HFFc6 (cell line): Measurements from ENCODE around the gene NOA1. TPM values are rescaled to one million over a fixed set of nuclear protein-coding genes. Genes with fewer than 3 reads are reported as not detected.
A peak's percentile ranks its signal among the peaks of the same experiment; 100 is the strongest.

Experiments
- DNase-seq: peaks from one replicate; pipeline ENCODE4 v3.0.0-alpha.2; 2018
- H3K27ac Mint-ChIP-seq: 2 replicates; pipeline ENCODE4 v1.8.0; 2020; ENCODE audit warnings: mild to moderate bottlenecking, mixed read lengths
- H3K27me3 Mint-ChIP-seq: 2 replicates; pipeline ENCODE4 v1.8.0; 2021; ENCODE audit warnings: mild to moderate bottlenecking, moderate library complexity, mixed read lengths; ENCODE audit not compliant: insufficient read depth
- H3K36me3 Mint-ChIP-seq: 2 replicates; pipeline ENCODE4 v1.8.0; 2021; ENCODE audit warnings: low read depth, mixed read lengths
- H3K4me1 Mint-ChIP-seq: 2 replicates; pipeline ENCODE4 v1.8.0; 2020; ENCODE audit warnings: low read depth, mixed read lengths
- H3K4me3 Mint-ChIP-seq: 2 replicates; pipeline ENCODE4 v1.8.0; 2020; ENCODE audit warnings: mild to moderate bottlenecking, moderate library complexity, mixed read lengths
- H3K9me3 Mint-ChIP-seq: 2 replicates; pipeline ENCODE4 v1.8.0; 2020; ENCODE audit warnings: mild to moderate bottlenecking, mixed read lengths
- total RNA-seq, 6 experiments: library from RNA; stranded (reverse); fragmentation: NEBNext Ultra II Directional; extraction: Animal tissue kit (Norgen Biotek cat#: 25700); gene quantifications; 2 replicates in 1 of 6; 3 replicates in 5 of 6; pipeline ENCODE4 v1.2.3, GENCODE V29; 2021
- TF ChIP-seq, protein P1 (sequence below): fragments of 200-600 bp; sonication (generic); IDR thresholded peaks from 2 replicates; pipeline ENCODE4 v1.5.0; 2021; ENCODE audit warnings: antibody characterized with exemption, mild to moderate bottlenecking

Gene NOA1
- total RNA-seq, 6 experiments from 2014 or later = 10.5 to 14.7 (median 13.8) TPM

GRCh38 chr4:56981795-56982201, 4.4 kb upstream of the NOA1 start:
- H3K36me3 Mint-ChIP-seq = peaks cover 26% of the 10 kb centered on the region
- TF ChIP-seq, protein P1, sequence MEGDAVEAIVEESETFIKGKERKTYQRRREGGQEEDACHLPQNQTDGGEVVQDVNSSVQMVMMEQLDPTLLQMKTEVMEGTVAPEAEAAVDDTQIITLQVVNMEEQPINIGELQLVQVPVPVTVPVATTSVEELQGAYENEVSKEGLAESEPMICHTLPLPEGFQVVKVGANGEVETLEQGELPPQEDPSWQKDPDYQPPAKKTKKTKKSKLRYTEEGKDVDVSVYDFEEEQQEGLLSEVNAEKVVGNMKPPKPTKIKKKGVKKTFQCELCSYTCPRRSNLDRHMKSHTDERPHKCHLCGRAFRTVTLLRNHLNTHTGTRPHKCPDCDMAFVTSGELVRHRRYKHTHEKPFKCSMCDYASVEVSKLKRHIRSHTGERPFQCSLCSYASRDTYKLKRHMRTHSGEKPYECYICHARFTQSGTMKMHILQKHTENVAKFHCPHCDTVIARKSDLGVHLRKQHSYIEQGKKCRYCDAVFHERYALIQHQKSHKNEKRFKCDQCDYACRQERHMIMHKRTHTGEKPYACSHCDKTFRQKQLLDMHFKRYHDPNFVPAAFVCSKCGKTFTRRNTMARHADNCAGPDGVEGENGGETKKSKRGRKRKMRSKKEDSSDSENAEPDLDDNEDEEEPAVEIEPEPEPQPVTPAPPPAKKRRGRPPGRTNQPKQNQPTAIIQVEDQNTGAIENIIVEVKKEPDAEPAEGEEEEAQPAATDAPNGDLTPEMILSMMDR = no peak
- H3K4me3 Mint-ChIP-seq = peak overlapping the region; percentile 33
- peaks cover 8% of the 10 kb centered on the region; the same call in 1 of the 2 replicates for H3K27me3 Mint-ChIP-seq
- H3K4me1 Mint-ChIP-seq = peaks cover 30% of the 10 kb centered on the region
- no peaks in the 10 kb centered on the region for H3K9me3 Mint-ChIP-seq
- H3K27ac Mint-ChIP-seq = peak overlapping the region; percentile 9; the same call in 1 of the 2 replicates
- DNase-seq = no peak

GRCh38 chr4:56979421-56980072, 2.1 kb upstream of the NOA1 start:
- peaks cover 37% of the 10 kb centered on the region for H3K4me1 Mint-ChIP-seq
- peaks cover 28% of the 10 kb centered on the region for H3K36me3 Mint-ChIP-seq
- DNase-seq = no peak
- H3K9me3 Mint-ChIP-seq = no peaks in the 10 kb centered on the region
- peaks cover 8% of the 10 kb centered on the region; the same call in 1 of the 2 replicates for H3K27me3 Mint-ChIP-seq
- TF ChIP-seq, protein P1 = no peak
- H3K27ac Mint-ChIP-seq = peak overlapping the region; percentile 98
- peak overlapping the region; percentile 99 for H3K4me3 Mint-ChIP-seq

- H3K4me1 Mint-ChIP-seq = peaks cover 41% of the 10 kb centered on the region
- TF ChIP-seq, protein P1 = no peak
- H3K36me3 Mint-ChIP-seq = peaks cover 28% of the 10 kb centered on the region
- DNase-seq = peak; percentile 90
- peak within 1 kb of the TSS; percentile 98 for H3K27ac Mint-ChIP-seq
- peak within 1 kb of the TSS; percentile 99 for H3K4me3 Mint-ChIP-seq
- no peaks in the 10 kb centered on the region for H3K9me3 Mint-ChIP-seq
- H3K27me3 Mint-ChIP-seq = peaks cover 8% of the 10 kb centered on the region; the same call in 1 of the 2 replicates
These were observed 1.4 kb upstream of the NOA1 start, which contains the start of gene POLR2B for GRCh38 chr4:56978750-56979303. Gene POLR2B, plus strand, starts transcription at chr4:56978896. Its CDS starts 90 bp downstream, at chr4:56978986.

- H3K36me3 Mint-ChIP-seq = peaks cover 45% of the 10 kb centered on the region
These were observed 527 bp downstream of the NOA1 start for GRCh38 chr4:56976837-56977320.

GRCh38 chr4:56976283-56976836, 1.0 kb downstream of the NOA1 start:
- no peak for DNase-seq
- peak overlapping the region; percentile 99 for H3K4me3 Mint-ChIP-seq
- peaks cover 28% of the 10 kb centered on the region for H3K4me1 Mint-ChIP-seq
- TF ChIP-seq, protein P1 = no peak
- H3K27ac Mint-ChIP-seq = peak overlapping the region; percentile 12
- peaks cover 43% of the 10 kb centered on the region for H3K36me3 Mint-ChIP-seq
- H3K27me3 Mint-ChIP-seq = peaks cover 8% of the 10 kb centered on the region; the same call in 1 of the 2 replicates
- peaks cover 10% of the 10 kb centered on the region for H3K9me3 Mint-ChIP-seq

More at GRCh38 chr4:56976837-56977320, 527 bp downstream of the NOA1 start:
- peak overlapping the region; percentile 99 for H3K4me3 Mint-ChIP-seq
- TF ChIP-seq, protein P1 = peak; percentile 36; the same call in 1 of the 2 replicates
- peak overlapping the region; percentile 98 for H3K27ac Mint-ChIP-seq
- H3K4me1 Mint-ChIP-seq = peaks cover 33% of the 10 kb centered on the region
- DNase-seq = no peak
- peaks cover 8% of the 10 kb centered on the region; the same call in 1 of the 2 replicates for H3K27me3 Mint-ChIP-seq
- H3K9me3 Mint-ChIP-seq = peaks cover 10% of the 10 kb centered on the region
